ENCODE data around the gene NAT16. TPM values are rescaled to one million over a fixed set of nuclear protein-coding genes. Genes with fewer than 3 reads are reported as not detected.

Gene NAT16
- total RNA-seq, 1 donor from 2014 or later, result not detected

GRCh38 chr7:101218236-101219125 lies 38.4 kb upstream of the NAT16 start:
- no peak for TF ChIP-seq CTCF (IDR thresholded peaks at IDR 0.05; ENCODE audit: insufficient read depth, low read length, poor library complexity, severe bottlenecking)
- H3K27me3 ChIP-seq (ENCODE audit: control insufficient read depth, insufficient read depth, low read length), result no peaks in the 10 kb centered on the region
- peak overlapping the region; percentile 63 for H3K4me3 ChIP-seq (ENCODE audit: low read depth, low read length)
- H3K36me3 ChIP-seq (ENCODE audit: control insufficient read depth, insufficient read depth, low read length), result peaks cover 1% of the 10 kb centered on the region
- DNase-seq (ENCODE audit: low read depth), result no peak

- H3K36me3 ChIP-seq (ENCODE audit: control insufficient read depth, insufficient read depth, low read length), result peaks cover 1% of the 10 kb centered on the region
- H3K4me3 ChIP-seq (ENCODE audit: low read depth, low read length), result peak within 1 kb of the TSS; percentile 63
- peak; percentile 88 for DNase-seq (ENCODE audit: low read depth)
- H3K27me3 ChIP-seq (ENCODE audit: control insufficient read depth, insufficient read depth, low read length), result no peaks in the 10 kb centered on the region
- TF ChIP-seq CTCF (IDR thresholded peaks at IDR 0.05; ENCODE audit: insufficient read depth, low read length, poor library complexity, severe bottlenecking), result no peak
Observed at GRCh38 chr7:101217388-101218235, 37.5 kb upstream of the NAT16 start, which contains the start of the genes PLOD3 and ZNHIT1. Gene PLOD3, minus strand, starts transcription at chr7:101217581. Its CDS starts 307 bp downstream, at chr7:101217274. Gene ZNHIT1, plus strand, starts transcription at chr7:101218165. Its CDS starts 31 bp downstream, at chr7:101218196.

DNA sequence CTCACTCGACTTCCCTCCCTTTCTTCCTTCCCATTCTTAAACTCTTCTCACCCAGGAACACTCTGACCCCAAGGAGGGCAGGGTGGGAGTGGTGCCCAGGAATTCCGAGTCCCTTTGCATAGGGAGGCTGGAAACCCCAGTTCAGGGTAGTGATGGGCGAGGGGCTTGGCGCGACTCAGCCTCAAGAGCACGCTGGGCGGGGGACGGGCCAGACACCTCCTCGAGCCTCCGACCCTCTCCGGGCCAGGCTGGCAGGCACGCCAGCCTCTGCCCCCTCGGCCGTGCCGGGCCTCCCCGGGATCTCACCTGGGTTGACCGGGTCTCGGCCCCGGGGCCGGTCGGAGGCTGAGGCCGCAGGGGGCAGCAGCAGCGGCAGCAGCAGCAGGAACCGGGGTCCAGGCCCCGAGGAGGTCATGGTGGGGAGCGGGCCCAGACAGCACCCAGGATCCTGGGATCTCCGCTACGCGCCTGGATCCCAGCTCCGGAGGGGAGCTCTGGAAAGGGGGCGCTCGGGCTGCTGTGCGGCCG lies 36.8 kb upstream of the NAT16 start:
- no peak for DNase-seq (ENCODE audit: low read depth)
- H3K4me3 ChIP-seq (ENCODE audit: low read depth, low read length), result peak overlapping the region; percentile 63
- H3K36me3 ChIP-seq (ENCODE audit: control insufficient read depth, insufficient read depth, low read length), result peaks cover 1% of the 10 kb centered on the region
- no peak for TF ChIP-seq CTCF (IDR thresholded peaks at IDR 0.05; ENCODE audit: insufficient read depth, low read length, poor library complexity, severe bottlenecking)
- no peaks in the 10 kb centered on the region for H3K27me3 ChIP-seq (ENCODE audit: control insufficient read depth, insufficient read depth, low read length)

GRCh38 chr7:101216001-101216859 lies 36.1 kb upstream of the NAT16 start:
- peak overlapping the region; percentile 63 for H3K4me3 ChIP-seq (ENCODE audit: low read depth, low read length)
- H3K27me3 ChIP-seq (ENCODE audit: control insufficient read depth, insufficient read depth, low read length), result no peaks in the 10 kb centered on the region
- TF ChIP-seq CTCF (IDR thresholded peaks at IDR 0.05; ENCODE audit: insufficient read depth, low read length, poor library complexity, severe bottlenecking), result no peak
- peaks cover 1% of the 10 kb centered on the region for H3K36me3 ChIP-seq (ENCODE audit: control insufficient read depth, insufficient read depth, low read length)
- DNase-seq (ENCODE audit: low read depth), result no peak

DNA sequence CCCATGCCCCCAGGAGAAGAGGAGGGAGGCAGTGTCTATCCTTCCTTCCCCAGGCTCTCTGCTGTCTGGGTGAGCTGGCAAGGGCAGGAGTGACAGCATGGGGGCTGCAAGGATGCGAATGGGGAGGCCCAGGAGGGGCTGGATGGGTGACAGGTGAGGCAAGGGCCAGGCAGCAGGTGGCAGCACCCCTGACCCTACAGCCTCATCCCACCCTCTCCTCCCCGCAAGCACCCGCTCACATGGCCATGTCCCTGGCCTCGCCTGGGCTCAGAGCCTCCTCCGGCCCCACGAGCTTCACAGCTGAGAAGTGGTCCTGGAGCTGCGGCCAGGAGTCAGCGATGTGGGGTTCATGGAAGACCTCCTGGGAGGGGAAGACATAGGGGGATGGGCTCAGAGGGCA lies 31.9 kb upstream of the NAT16 start:
- no peak overlapping the region for H3K4me3 ChIP-seq (ENCODE audit: low read depth, low read length)
- DNase-seq (ENCODE audit: low read depth), result no peak
- TF ChIP-seq CTCF (IDR thresholded peaks at IDR 0.05; ENCODE audit: insufficient read depth, low read length, poor library complexity, severe bottlenecking), result no peak
- no peaks in the 10 kb centered on the region for H3K27me3 ChIP-seq (ENCODE audit: control insufficient read depth, insufficient read depth, low read length)
- H3K36me3 ChIP-seq (ENCODE audit: control insufficient read depth, insufficient read depth, low read length), result peaks cover 1% of the 10 kb centered on the region
